K562 (cell line): ENCODE measurements around the gene MRPL55. TPM values are rescaled to one million over a fixed set of nuclear protein-coding genes. Genes with fewer than 3 reads are reported as not detected.
A peak's percentile ranks its signal among the peaks of the same experiment; 100 is the strongest.

Source experiments
- MBD2 ChIP-seq: sonication (generic); IDR thresholded peaks from 2 replicates; pipeline ENCODE4 v1.6.1; 2016; ENCODE audit warnings: low read depth, borderline replicate concordance
- ZNF318 ChIP-seq, 2 experiments: fragments of 450-650 bp; IDR thresholded peaks; 2 replicates each; pipeline ENCODE4 v1.6.1; 2016; ENCODE audit warnings: mild to moderate bottlenecking in 2 of 2, borderline replicate concordance in 1 of 2, low read depth in 1 of 2, moderate library complexity in 1 of 2
- polyA plus RNA-seq, 8 experiments: library from polyadenylated mRNA; depleted of rRNA in 4 of 8; stranded (reverse) in 5 of 8; unstranded in 3 of 8; fragments of >200 nt; fragmentation: Nextera tagmentation in 2 of 8; fragmentation: Illumina TruSeq in 1 of 8; extraction: Ambion mirVana in 2 of 8; extraction: Trizol in 1 of 8; gene quantifications; 2 replicates each; pipeline versions ENCODE4 v1.2.1 to v1.2.3, GENCODE V29; 2011 to 2014; ENCODE audit warnings: inconsistent platforms in 1 of 8, missing spikeins in 1 of 8
- total RNA-seq, 7 experiments: library from RNA; depleted of rRNA in 6 of 7; stranded (reverse); fragments of >200 nt in 6 of 7; fragmentation: Illumina TruSeq in 2 of 7; extraction: Trizol in 2 of 7; gene quantifications; 2 replicates each; pipeline versions ENCODE4 v1.2.1 to v1.2.3, GENCODE V29; 2011 to 2021; ENCODE audit warnings: low replicate concordance in 1 of 7

The MRPL55 gene
- total and polyA plus RNA-seq, 9 of the 15 experiments (the other 6 are each of a cell fraction or from before 2014, with no cell fraction given), result 34.9 to 228 (median 81.0) TPM

- TF ChIP-seq ZNF318 (IDR thresholded peaks at IDR 0.05; ENCODE audit: borderline replicate concordance in 1 of 2, low read depth in 1 of 2) (no peak), MBD2 (peak; percentile 80; the same call in 1 of the 2 replicates)
Measured at GRCh38 chr1:228082214-228082917, 26.7 kb downstream of the MRPL55 start, which contains the start of gene ARF1 (continued).
